ENCODE results near the gene USP24. TPM values are rescaled to one million over a fixed set of nuclear protein-coding genes. Genes with fewer than 3 reads are reported as not detected.

USP24 gene
- total and polyA plus RNA-seq, 2 donors (not counting 3 experiments of a cell fraction or from before 2014, with no cell fraction given), result 8.2 to 30.0 TPM

- CTCF ChIA-PET, result interaction anchor here (0.8 to 1.8 kb wide), 5 partner anchors 10 to 129 kb away, joined by 3 to 10 read pairs (median 5); no protein-coding TSS in a partner anchor
- Histone ChIP-seq H4K20me1 (replicated peaks; ENCODE audit: control insufficient read depth, extremely low read depth, insufficient read depth, low read length) (no peaks in the 10 kb centered on the region), H3K4me2 (ENCODE audit: insufficient read depth, low read length) (no peak overlapping the region), H3K36me3 (ENCODE audit: control insufficient read depth in 2 of 2, extremely low read depth in 1 of 2, insufficient read depth in 2 of 2, low read length in 2 of 2) (peaks cover 3 to 7% of the 10 kb centered on the region in 2 experiments), H3K9me3 (replicated peaks; ENCODE audit: control insufficient read depth, insufficient read depth, low read length) (no peaks in the 10 kb centered on the region), H3K4me3 (replicated peaks in 1 of 3; ENCODE audit: insufficient read depth in 1 of 3, low read depth in 1 of 3, low read length in 3 of 3) (no peak overlapping the region), H3K27ac (ENCODE audit: insufficient read depth, low read depth, low read length) (no peak overlapping the region), H3K27me3 (ENCODE audit: control insufficient read depth in 2 of 2, insufficient read depth in 2 of 2, low read length in 2 of 2) (no peaks in the 10 kb centered on the region), H3K79me2 (ENCODE audit: control insufficient read depth, insufficient read depth, low read length) (no peaks in the 10 kb centered on the region), H3K9ac (replicated peaks; ENCODE audit: extremely low read depth, insufficient read depth, low read length) (no peak overlapping the region), H3K9me1 (replicated peaks; ENCODE audit: control insufficient read depth, extremely low read depth, insufficient read depth, low read length) (no peaks in the 10 kb centered on the region), H3K4me1 (ENCODE audit: control insufficient read depth, extremely low read depth, insufficient read depth, low read length) (no peaks in the 10 kb centered on the region), H2AFZ (ENCODE audit: low read depth, low read length) (no peak overlapping the region)
- intact Hi-C loops (cut with micrococcal nuclease) (loop anchor here (5.0 to 10.0 kb wide), 3 partner anchors 34 to 1676 kb away; no protein-coding TSS in a partner anchor), dilution Hi-C loops (cut with MboI; ENCODE audit: extremely low pct_ligation_motif_present, low sequenced_read_pairs) (no loop called here)
- POLR2A ChIA-PET, result no interaction called here
- no peak for TF ChIP-seq JUN (IDR thresholded peaks at IDR 0.05; ENCODE audit: borderline replicate concordance, insufficient read depth, insufficient read length, low read depth)
- no peak for TF ChIP-seq GATA2 (IDR thresholded peaks at IDR 0.05; ENCODE audit: insufficient read depth, insufficient read length, low read depth, low read length)
- TF ChIP-seq CTCF (IDR thresholded peaks at IDR 0.05; ENCODE audit: extremely low read depth in 1 of 2, insufficient read depth in 1 of 2, low read depth in 1 of 2, low read length in 2 of 2), result no peak
- TF ChIP-seq, protein P1, sequence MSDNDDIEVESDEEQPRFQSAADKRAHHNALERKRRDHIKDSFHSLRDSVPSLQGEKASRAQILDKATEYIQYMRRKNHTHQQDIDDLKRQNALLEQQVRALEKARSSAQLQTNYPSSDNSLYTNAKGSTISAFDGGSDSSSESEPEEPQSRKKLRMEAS (IDR thresholded peaks at IDR 0.05; ENCODE audit: insufficient read depth, insufficient read length), result no peak
- TF ChIP-seq POLR2AphosphoS5 (IDR thresholded peaks at IDR 0.05; ENCODE audit: insufficient read depth, low read depth, low read length), result no peak
- TF ChIP-seq POLR2A (IDR thresholded peaks at IDR 0.05; ENCODE audit: low read depth, low read length), result no peak
- TF ChIP-seq EZH2 (IDR thresholded peaks at IDR 0.05; ENCODE audit: borderline replicate concordance, low read depth, low read length, severe bottlenecking), result no peak
- no peak for TF ChIP-seq FOS (IDR thresholded peaks at IDR 0.05; ENCODE audit: borderline replicate concordance, insufficient read depth, low read length)
- TF ChIP-seq MYC (IDR thresholded peaks at IDR 0.05; ENCODE audit: low read depth, low read length), result no peak
- no TSS peak for BruUV-seq (replicated peaks)
- FAIRE-seq (no peak), DNase-seq (ENCODE audit: low read depth, low spot score) (no peak)
These were observed 66.5 kb downstream of the USP24 start for GRCh38 chr1:55148676-55149075.

Data from endothelial cell of umbilical vein (primary cell).